Measurements from ENCODE around the gene ABLIM1. TPM values are rescaled to one million over a fixed set of nuclear protein-coding genes. Genes with fewer than 3 reads are reported as not detected.
A peak's percentile ranks its signal among the peaks of the same experiment; 100 is the strongest.

Gene ABLIM1
- total RNA-seq, 1 experiment from 2014 or later = 2.3 TPM

DNA sequence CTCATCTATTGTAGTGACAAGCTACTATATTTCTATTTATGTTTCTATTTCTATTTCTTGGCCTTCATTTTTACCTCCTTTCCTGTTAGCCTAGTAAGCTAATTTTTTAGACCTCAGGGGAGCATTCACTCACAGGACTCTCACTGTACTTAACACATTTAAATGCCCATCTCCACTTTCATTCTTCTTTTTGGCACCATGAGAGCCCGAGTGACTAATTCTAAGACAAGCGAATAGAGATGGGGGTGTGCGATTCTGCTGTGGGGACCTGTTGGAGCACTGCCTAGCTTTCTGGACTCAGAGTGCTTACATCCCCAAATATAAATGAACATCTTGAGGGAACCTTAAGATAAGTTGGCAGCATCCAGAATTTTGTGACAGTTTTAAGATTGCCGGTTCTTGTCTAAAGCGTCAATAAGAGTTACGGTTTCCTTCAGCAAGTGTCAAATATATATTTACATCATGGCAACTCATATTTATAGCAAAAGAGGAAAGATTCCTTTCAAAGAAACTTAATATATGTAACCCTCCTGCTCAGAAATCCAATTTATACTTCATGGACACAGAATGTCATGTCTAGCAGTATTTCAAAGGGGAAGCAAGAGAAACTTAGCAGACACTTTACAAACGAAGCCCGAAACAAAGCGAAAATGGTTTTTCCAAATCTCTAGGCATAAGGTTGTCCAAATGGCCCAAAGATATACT, 199.7 kb downstream of the ABLIM1 start:
- no peak for DNase-seq (ENCODE audit: low spot score)

DNA sequence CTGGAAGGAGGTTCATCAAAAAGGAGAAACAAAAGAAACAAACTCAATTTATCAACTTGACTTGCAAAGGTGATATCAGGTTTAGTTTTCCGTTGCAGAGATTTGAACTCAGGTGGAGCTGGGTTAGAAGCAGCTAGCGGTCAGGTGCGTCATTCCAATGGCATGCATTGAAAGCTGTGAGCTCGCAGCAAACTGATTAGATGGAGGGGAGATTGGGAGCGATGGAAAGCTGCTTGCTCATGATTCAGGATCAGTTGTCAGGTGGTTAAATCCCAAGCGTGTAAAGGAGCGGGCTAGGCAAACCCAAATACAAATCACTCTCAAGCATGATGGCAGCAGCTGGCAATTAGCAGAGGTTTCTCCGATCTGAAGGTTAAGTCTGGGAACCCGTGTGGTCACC, 204.5 kb downstream of the ABLIM1 start:
- peak; percentile 11 for DNase-seq (ENCODE audit: low spot score)

DNA sequence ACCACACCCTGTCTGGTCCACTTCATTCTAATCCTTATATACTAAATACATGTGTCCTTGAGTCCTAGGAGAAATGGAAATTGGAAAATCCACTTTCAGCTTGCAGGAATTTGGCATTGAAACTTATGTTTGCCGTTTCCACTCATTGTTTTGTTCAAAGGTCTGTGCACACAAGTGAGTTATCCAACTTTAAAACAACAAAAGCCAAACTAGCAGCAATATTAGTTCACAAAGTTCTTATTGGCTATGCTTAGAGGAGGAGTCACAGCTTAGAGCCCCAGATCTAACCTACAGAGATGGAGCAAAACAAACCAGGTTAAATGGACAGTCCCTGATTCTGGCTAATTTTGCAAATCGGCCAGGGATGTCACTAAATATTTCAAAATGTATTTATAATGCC, 209.2 kb downstream of the ABLIM1 start:
- DNase-seq (ENCODE audit: low spot score) = no peak

DNA sequence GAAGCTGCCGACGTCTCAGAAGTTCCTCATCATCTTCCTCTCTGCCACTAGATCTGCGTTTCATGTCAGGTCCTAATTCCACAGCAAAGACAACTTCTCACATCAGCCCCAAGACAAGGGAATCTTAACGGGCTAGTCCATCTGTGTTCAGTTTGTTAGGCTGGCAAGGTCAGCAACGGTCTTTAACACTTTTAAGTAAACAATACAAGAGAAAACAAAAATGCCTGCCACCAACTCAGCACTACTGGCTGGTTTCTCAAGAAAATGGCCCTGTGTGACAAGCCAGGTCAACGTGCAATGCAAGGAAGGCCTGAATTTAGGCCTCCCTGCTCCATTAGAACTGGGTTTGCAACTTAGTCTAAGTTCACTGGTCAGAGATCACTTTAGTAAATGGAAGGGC, 212.7 kb downstream of the ABLIM1 start:
- no peak for DNase-seq (ENCODE audit: low spot score)

DNA sequence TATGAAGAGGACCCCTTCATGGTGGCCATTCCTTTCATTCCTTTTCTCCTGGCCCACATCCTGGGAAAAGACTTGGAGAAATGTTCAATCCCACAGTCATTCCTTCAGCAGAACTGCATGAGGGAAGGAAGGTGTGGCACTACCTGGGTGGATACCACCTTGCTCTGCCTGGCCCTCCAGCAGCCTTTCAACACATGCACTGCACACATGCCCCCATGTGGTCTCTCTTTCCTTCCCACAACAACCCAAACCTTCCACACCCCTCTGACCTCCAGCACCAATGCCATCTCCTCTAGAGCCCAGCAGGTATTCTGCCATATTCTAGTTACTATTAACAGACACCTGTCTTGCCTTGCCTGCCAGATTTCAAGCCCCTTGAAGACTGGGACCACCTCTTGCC, 213.3 kb downstream of the ABLIM1 start:
- no peak for DNase-seq (ENCODE audit: low spot score)

DNA sequence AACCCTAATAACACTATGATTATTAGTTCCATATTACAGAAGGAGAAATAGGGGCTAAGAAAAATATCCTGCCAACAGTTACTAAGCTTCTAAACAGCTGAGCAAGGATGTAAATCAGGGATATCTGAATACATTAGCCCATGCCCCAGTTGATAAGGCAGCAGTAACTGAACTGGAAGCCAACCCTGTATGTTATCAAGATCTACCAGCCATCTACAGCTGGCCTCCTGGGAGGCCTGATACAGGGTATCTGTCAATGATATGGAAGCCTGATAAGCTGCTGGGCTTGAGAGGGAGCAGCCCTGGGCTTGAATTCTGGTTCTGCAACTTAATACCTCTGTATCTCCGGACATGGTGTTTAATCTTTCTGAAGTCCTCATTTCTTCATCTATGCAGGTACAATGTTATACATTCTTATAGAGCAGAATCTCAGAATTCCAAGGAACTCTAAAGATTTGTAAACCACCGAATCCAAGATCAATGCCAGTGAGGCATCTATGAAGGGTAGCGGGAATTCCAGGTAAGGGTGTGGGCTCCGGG, 215.9 kb downstream of the ABLIM1 start:
- DNase-seq (ENCODE audit: low spot score) = no peak

DNA sequence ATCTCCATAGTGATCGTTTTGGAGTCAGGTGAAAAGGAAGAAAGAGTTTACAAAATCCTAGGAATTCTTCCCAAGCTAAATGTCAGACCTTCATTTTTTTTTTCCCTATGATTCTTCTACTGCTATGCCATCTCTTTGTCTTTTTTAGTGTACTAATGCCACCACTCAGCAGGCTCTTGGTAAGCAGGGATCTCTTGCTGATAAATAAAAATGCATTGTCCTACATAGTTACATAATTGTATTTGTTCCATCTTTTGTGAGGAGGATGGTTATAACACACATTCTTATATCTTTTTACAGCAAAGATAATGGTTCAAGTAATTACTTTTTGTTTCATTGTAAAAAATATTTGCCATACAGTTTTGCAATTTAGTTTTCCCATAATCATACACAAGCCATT, 217.0 kb downstream of the ABLIM1 start:
- no peak for DNase-seq (ENCODE audit: low spot score)

DNA sequence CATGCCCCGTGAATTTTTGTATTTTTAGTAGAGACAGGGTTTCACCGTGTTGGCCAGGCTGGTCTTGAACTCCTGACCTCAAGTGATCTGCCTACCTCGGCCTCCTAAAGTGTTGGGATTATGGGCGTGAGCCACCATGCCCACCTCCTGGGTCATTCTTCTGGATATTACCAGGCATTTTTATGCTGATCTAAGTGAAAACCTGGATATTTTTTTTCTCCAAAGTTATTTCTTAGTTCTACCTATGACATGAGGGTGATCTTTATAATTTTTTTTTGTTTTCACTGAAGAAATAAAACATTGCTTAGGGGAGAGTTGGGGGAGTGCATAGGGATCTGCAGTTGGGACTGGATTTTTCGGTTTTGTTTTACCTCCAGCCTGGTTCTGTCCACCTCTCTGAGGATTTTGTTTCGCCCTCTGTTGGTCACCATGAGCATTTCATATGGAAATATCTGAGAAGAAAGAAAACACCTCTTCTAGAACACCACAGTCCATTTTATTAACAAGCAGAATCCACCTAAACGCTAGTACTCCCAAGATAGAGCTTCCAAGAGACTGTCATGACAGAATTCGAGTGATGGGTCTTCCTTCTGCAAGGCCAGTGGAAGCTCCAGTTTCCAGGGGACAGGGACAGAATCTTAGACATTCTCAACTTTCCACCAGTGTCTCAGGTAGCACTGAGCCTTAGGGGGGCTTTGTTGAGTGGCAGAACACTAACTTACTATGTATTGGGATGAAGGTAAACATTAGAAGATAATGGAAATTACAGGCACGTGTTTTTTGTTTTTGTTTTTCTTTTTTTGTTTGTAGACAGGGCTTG, 220.4 kb downstream of the ABLIM1 start:
- DNase-seq (ENCODE audit: low spot score) = peak; percentile 23

DNA sequence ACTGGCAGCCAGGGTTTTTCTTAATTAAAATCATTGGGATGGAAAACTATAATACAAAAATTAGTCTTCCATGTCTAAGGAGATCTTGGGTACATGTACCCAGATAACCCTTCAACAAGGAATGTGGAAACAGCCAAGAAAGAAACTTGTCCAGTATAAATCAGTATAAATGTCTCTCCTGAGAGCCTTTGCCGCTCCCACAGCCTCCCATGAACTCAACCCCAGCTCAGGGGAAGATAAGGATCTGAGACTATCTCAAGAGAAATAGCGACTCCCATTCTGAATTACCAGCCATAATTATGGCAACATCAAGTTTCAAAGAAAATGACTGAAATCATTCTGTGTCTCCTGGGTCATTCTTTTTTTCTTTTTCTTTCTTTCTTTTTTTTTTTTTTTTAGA, 221.1 kb downstream of the ABLIM1 start:
- no peak for DNase-seq (ENCODE audit: low spot score)

DNA sequence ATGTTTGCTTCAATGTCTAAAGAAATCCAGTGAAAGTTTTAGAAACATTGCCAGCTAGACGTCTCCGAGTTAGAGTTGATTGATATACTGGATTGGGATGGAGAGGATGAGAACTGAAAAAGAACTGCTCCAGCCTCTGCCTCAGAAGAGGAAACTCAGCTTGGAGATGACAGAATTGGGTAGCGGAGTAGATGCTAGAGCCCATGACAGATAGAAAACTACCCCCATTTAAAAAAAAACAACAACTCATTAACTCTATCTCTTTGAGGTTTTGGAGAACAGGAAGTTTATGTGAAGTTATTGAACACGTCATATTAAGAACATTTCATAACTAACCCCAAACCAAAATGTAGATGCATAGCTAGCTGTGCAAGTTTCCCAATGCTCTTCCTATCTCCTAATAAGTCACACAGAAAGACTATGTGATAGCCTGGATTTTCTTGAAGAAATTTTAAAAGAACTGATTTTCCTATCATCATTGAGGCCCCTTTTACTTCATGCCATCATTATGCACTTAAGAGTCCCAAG, 225.4 kb downstream of the ABLIM1 start:
- no peak for DNase-seq (ENCODE audit: low spot score)

DNA sequence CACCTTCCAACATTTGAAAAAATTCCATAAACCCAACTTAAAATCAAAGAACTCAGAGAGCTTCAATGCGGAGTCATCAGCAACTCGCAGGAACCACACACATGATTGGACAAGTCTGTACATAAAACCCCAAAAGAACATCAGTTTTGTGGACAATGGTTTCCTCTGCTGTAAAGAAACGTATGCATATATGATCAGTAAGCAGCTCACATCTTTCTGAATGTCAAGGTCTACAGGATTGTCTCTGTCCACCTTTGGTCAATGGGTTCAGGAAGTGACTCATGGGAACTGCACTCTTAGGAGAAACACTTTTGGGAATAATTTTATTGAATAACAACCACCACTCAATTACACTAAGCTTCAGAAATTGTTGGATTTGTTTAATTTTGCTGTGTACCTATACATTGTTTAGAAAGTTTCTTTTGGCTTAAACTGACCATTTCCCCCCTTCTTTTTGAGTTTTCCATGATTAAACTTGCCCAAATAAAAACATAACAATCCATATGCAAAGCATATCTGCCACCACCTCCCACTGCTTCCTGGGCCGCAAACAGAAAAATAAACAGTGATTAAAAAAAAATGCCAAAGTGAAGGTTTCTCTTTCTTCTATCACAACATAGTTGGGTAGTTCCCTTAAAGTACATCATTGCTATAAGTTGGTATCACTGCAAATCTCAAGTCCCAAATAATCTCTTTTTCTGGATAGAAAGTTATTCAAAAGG, 226.5 kb downstream of the ABLIM1 start:
- DNase-seq (ENCODE audit: low spot score) = no peak

DNA sequence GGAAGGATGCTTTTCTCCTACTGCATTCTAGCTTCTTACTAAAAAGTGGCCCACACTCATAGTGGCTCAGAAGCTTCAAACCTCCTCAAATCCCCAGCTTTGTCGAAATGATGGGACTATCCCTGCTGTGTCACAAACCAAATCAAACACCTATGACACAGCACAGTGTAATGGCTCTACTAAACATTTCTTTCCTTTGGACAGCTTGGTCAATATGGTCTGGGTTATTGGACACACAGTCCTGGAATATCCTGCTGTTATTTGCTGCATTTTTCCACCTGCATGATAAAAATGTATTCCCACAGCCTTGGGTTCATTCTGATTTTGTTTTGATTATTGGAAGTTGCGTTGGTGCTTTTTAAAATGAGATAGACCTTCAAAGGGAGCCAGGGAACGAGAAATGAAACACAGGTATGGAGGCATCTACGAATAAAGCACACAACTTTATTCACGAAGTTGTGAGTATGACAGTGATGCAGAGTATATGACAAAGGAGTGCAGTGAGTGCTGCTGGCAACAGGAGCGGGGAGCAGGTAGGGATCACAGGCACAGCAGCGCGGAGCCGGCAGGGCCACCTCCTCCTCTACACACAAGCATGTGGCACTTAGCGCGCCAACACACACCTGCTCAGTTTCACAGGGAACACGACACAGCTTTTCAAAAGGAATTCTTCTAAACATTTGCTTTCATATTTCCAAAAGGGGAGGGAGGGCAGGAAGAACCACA, 227.2 kb downstream of the ABLIM1 start:
- no peak for DNase-seq (ENCODE audit: low spot score)

DNA sequence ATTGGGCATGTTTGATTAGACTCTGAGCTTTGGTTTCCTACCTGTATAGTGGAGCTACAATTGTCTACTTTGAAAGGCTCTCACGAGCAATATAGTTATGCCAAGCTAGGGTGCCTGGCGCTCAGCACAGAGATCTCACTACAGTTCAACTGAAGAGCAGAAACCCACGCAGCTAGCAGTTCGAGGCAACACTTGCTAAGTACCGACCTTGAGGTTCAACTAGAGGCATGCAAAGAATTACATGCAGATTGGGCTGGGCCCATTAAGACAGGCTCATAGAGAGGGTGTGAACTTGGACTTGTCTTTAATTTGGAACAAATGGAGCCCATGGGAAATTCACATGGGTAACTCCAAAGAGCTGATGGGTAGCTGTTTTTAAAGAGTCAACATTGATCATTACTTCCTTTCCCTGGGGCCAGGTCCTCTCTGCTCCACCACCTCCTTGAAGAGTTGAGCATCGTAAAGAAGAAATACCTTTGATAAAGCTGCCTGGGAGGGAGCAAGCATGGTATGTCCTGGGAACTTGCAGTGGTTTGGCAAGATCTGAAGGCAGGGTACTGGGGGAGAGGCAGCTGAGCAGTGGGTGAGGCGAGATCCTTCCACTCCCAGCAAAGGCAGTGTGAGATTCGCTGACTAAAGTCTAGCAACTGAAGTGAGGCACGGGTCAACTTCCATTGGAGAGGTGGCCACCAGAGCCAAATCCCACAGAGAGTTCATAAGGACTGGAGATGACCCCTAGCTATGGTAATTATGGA, 228.3 kb downstream of the ABLIM1 start:
- DNase-seq (ENCODE audit: low spot score) = no peak

DNA sequence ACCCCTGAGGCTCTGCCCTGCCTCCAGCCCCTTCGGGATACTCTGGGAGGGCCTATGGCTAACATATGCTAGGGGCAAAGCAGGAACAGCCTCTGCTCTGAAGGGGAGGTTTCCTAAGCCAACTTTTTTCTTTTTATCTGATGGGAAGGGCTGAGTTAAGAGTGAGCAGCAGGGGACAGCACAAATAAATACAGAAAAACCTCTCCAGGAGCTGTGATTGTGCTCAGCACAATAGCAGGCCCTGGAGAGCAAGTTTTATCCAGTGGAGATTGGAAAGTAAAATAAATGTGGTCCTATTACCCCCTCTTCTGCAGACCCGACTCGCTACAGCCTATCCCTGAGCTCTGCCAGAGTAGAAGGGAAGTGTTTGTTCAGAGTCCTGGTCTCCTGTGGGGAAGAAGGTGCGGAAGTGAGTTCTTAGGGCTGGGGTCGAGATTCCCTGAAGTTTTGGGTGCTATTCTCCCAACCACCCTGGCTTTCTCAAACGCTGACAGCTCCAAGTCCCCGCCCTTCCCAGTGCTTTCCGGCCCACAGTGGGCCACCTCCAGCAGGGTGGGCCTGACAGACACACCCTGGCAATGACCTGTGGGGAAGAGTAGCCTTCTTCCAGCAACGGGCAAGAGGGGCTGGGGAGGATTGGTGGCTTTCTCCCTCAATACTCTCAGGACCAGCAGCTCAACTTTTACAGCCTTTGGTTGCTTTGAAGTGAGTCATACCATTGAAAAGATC, 230.8 kb downstream of the ABLIM1 start:
- DNase-seq (ENCODE audit: low spot score) = no peak

DNA sequence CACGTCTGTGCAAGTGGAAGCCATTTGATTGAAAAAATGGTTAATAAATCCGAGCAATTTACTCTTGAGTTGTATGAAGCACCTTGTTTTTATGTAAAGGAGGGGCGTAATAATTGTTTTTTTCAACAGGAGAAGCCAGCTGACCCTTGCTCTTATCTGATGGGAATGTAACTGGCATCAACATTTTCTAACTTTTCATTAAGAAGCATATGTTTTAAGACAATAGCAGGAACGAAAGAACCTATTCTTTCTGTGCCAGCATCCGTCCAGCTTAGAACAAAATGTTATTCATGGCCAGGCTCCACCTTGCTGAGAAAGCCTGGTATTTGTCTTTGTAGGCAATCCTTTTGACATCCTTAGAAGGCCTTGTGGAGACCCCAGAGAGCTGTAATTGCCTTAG, 231.6 kb downstream of the ABLIM1 start:
- no peak for DNase-seq (ENCODE audit: low spot score)

DNA sequence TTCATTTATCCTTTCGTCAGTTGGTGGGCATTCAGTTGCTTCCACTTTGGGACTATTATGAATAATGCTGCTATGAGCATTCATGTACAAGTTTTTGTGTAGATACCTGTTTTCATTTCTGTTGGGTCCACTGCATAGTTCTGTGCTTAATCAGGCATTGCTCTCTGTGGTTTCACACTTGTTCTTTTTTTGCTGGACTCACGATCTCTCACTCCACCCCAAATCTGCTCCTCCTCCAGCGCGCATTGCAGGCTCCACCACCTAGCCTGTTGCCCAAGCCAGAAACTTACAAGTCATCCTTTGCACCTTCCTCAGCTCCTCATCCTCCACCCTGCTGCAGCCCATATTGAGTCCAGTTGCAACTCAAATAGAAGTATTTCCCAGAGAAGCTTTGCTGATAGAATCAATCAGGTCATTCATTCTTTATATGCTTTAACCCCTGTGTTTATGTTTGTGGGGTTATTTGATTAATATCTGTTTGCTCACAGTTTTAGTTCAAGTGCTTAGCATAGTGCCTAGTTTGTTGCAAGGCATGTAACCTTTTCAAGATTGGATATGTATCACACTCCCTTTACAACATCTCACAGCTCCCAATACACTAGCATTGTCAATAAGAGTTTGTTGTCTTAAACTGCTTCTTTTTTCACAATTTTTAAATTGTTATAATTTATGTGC, 237.1 kb downstream of the ABLIM1 start:
- DNase-seq (ENCODE audit: low spot score) = no peak

DNA sequence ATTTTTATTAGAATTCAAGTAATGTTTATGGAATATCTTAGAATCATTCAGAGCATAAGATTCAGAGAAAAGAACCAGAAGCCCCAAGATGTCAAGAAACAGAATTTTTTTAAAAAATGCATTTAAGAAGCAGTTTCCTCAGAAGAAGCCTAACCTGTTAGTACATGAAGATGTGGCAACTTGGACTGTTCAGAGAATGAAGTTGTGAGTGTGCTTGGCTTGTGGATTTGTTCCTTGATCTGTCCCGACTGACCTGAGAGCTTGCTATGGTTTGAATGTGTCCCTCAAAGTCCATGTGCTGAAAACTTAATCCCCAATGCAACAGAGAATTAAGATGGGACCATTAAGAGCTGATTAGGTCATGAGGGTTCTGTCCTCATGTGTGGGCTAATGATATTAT, 240.0 kb downstream of the ABLIM1 start:
- no peak for DNase-seq (ENCODE audit: low spot score)

DNA sequence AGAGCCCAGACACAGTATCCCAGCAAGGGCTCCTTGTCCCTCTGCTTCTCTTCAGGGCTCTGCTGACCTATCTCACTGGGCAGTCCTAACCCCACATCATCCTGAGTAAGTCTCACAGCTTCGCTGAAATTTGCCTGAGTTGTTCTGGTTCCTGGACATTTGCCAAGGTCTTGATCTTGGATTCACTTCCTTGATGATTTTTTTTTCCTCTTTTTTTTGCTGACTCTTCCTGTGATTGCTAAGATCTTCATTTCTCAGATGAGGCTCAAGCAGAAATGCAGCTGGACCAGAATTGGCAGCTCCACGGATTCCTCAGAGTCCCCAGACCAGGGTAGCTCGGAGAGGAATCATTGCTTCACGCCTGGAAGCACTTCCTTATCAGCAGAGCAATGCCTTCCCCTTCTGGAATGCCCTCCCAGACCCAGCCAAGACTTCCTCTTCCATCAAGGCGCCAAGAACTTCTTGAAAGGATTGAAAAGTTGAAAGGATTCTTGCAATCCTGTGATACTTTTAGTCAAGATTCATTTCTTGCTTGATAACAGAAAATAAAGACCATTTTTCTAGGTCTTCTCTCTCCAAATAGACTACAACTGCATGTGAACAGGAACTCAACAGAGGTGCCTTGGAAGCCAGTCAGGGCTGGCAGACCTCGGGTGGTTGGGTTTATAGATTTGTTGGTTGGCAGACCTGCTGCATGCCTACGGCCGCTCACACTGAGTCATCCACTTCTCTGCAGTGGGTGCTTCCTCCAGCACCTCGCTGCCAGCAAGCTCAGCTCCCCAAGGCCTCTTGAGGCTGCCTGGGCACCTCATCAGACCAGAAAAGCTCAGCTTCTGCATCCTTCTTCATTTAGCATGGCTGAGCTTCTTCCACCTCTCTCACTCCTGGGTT, 244.9 kb downstream of the ABLIM1 start:
- DNase-seq (ENCODE audit: low spot score) = peak; percentile 91
